GM21717 (cell line): ENCODE results near the gene NADK.
"Not testable (repeated sequence)": the region's sequence is repeated elsewhere in the genome, so short reads cannot be mapped to it uniquely, and the experiment has no call there.

Experiments
- ATAC-seq: cut with Tn5 transposase; IDR thresholded peaks from one replicate; pipeline ENCODE4 v1.9.1; 2021; ENCODE audit warnings: mild to moderate bottlenecking, moderate library complexity; ENCODE audit not compliant: unreplicated experiment

NADK gene

GRCh38 chr1:1715109-1715883, 63.0 kb downstream of the NADK start:
- not testable (repeated sequence) for ATAC-seq

- ATAC-seq = not testable (repeated sequence)
Measured at GRCh38 chr1:1707897-1708296, 70.4 kb downstream of the NADK start.

- ATAC-seq = not testable (repeated sequence)
Measured at GRCh38 chr1:1707241-1707640, 71.0 kb downstream of the NADK start.

GRCh38 chr1:1705623-1706022, 72.6 kb downstream of the NADK start:
- not testable (repeated sequence) for ATAC-seq

- ATAC-seq = not testable (repeated sequence)
Measured at GRCh38 chr1:1704284-1704957, 73.8 kb downstream of the NADK start.

- ATAC-seq = no peak
Measured at GRCh38 chr1:1703796-1704195, 74.5 kb downstream of the NADK start.

GRCh38 chr1:1702506-1702905, 75.8 kb downstream of the NADK start:
- ATAC-seq = not testable (repeated sequence)
